GM18498 (cell line): ENCODE results near the gene ARMC12.
"Not testable (repeated sequence)": the region's sequence is repeated elsewhere in the genome, so short reads cannot be mapped to it uniquely, and the experiment has no call there.

Experiments used
- ATAC-seq: cut with Tn5 transposase; IDR thresholded peaks from one replicate; pipeline ENCODE4 v1.9.1; 2021; ENCODE audit warnings: mild to moderate bottlenecking, moderate library complexity; ENCODE audit not compliant: unreplicated experiment

ARMC12 gene

GRCh38 chr6:35736982-35737412, at the start of gene ARMC12:
Gene ARMC12 (plus strand): TSS chr6:35737032. CDS start chr6:35737109, 77 bp downstream.
- no peak for ATAC-seq

GRCh38 chr6:35687658-35688604, 48.9 kb upstream of the ARMC12 start:
- ATAC-seq = peak; percentile 40

GRCh38 chr6:35688605-35689322, 48.1 kb upstream of the ARMC12 start, which contains the start of gene FKBP5:
Gene FKBP5 (minus strand): TSS chr6:35688915. CDS start chr6:35642824, 46,091 bp downstream.
- ATAC-seq = peak; percentile 92

- not testable (repeated sequence) for ATAC-seq
Observed at GRCh38 chr6:35690006-35690405, 46.8 kb upstream of the ARMC12 start.

DNA sequence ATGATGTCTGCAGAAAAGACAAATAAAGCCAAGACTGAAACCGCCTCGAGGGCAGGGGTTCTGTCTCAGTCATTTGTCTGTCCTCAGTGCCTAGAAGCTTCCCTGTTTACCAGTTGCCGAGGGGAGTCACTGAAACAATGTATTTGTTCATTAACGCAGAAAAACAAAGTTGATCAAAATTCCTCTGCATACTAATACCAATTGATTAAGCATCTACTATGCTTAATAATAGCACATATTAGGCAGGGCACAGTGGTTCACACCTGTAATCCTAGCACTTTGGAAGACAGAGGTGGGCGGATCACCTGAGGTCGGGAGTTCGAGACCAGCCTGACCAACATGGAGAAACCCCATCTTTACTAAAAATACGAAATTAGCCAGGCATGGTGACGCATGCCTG, 46.3 kb upstream of the ARMC12 start:
- no peak for ATAC-seq

- ATAC-seq = no peak
Observed at GRCh38 chr6:35691027-35691824, 45.6 kb upstream of the ARMC12 start.

- ATAC-seq = no peak
Observed at GRCh38 chr6:35694462-35694861, 42.4 kb upstream of the ARMC12 start.

- not testable (repeated sequence) for ATAC-seq
Observed at GRCh38 chr6:35698430-35698829, 38.4 kb upstream of the ARMC12 start.

GRCh38 chr6:35698858-35699257, 38.0 kb upstream of the ARMC12 start:
- no peak for ATAC-seq

DNA sequence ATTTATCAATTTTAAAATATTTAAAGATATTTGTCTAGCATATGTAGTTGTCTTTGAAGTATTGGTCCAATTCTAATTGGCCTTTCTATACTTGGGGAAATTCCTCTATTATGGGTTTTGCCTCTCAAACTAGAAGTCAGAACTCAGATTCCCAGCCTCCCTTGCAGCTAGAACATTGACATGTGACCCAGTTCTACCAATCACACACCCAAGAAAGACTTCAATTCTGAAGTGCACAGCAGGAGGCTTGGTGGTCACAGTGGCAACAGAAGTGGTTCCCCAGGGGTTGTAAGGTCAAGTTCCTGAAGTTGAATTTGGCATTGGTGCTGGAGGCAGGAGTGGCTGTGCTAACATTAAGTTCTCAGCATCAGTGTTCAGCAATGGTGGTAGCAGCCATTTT, 33.3 kb upstream of the ARMC12 start:
- no peak for ATAC-seq

DNA sequence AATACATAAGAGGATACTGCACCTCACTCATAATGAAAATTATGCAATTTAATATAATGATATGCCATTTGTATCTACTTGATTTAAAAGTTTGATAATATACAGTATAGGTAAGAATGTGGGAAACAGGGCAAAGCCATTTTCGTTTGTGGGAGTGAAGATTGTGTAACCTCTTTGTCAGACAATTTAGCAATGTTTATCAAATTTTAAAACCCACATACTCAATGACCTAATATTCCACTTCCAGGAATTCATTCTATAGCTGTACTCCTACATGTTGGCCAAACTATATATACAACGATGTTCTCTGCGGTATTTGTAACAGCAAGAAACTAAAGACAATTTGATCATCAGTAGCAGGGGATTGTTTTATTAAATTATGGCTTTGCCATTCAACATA, 30.4 kb upstream of the ARMC12 start:
- no peak for ATAC-seq

DNA sequence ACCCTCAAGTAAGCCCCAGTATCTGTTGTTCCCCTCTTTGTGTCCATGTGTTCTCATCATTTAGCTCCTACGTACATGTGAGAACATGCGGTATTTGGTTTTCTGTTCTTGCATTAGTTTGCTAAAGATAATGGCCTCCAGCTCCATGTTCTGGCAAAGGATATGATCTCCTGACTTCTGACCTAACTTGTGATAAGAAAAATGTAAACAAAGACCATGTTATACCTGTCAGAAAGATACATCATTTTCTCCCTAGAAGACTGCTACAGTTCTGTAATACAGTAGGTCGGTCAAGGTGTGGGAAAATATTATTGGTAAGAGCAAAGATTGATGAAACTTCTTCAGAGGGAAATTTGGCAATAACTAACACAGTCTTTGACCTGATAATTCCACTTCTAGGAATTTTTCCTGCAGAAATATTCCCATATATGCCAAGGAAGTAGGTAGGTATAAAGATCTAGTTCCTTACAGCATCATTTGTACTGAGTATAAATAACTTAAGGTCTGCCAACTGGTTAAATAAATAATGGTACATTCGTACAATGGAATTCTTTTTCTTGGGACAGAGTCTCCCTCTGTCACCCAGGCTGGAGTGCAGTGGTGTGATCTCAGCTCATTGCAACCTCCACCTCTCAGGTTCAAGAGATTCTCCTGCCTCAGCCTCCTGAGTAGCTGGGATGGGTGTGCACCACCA, 29.0 kb upstream of the ARMC12 start:
- ATAC-seq = no peak

GRCh38 chr6:35708585-35708984, 28.2 kb upstream of the ARMC12 start:
- no peak for ATAC-seq

DNA sequence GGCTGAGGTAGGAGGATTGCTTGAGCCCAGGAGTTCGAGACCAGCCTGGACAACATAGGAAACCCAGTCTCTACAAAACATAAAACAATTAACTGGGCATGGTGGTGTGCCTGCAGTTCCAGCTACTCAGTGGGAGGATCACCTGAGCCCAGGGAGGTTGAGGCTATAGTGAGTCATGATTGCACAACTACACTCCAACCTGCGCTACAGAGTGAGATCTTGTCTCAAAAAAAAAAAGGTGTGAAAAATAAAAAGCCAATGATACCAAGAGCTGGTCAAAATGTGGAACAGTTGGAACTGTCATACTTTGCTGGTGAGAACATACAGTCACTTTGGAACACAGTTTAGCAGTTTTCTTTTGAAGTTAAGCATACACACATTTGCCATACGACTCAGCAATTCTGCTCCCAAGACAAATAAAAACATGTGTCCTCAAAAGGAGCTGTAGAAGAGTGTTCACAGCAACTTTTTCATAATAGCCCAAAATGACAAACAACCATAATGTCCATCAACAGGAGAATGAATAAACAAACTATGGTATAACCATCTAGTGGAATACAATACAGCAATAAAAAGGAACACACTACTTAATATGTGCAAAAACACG, 26.5 kb upstream of the ARMC12 start:
- ATAC-seq = no peak

GRCh38 chr6:35711731-35712130, 25.1 kb upstream of the ARMC12 start:
- ATAC-seq = no peak

GRCh38 chr6:35713006-35713767, 23.6 kb upstream of the ARMC12 start:
- no peak for ATAC-seq

DNA sequence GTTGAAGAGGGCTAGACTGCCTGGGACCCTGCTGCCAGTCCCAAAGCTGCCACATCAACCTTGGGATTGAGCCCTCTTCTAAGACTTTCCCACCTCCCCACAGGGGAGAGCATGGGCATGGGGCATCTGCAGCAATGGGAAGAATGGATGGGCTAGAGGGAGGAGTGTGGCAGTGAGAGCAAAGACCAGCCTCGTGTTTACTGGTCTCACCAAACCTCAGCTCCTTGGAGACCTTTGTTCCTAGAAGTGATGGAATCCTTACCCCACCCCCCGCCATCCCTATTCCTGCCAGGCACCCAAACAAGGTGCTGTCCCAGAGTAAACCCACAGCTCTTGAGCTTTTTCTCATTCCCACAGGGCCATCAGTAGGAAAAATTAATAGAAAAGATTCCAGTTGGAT, 20.0 kb upstream of the ARMC12 start:
- ATAC-seq = no peak

DNA sequence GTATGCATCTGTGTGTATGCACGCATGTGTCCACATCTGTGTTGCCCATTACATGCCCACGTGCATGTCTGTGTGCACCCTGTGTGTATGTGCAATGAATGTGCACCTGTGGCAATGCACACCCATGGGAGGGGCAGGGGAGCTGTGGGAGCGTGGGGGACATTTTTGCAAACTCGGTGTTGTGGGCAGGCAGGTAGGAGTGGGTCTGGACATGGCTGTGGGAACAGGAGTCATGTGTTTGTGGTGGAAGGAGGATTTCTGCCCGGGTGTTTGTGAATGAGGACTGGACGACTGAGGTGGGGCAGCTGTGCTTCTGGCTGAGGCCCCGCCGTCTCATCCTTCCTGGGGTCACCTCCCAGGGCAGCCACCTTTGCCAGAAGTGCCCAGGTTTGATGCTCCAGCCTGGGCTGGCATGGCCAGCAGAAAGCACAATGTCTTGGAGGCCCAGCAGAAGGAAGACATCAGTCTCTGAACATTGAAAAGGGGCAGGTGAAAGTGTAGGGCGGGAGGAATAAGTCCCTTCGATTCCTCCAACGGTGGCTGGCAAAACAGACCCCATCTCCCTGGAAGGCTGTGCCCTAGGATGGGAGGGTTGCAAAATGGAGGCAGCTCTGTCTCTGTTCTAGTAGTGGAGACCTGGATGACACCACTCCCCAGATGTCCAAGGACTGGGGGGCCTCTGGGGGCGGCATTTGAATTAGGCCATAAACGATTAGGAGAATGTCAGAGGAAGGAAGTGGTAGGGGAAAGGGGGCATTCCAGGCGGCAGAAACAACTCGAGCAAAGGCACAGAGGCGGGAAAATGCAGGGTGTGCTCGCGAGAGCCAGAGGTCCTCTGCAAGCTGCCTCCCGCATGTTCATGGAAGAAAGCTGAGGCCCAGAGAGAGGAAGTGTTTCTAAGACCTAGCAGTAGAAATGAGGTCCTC, 19.1 kb upstream of the ARMC12 start:
- ATAC-seq = no peak
